ENCODE data around the gene GIT2. TPM values are rescaled to one million over a fixed set of nuclear protein-coding genes. Genes with fewer than 3 reads are reported as not detected.

The GIT2 gene
- total and polyA plus RNA-seq, 10 of the 15 experiments (the other 5 are each of a cell fraction or from before 2014, with no cell fraction given), result 9.1 to 49.9 (median 43.9) TPM

DNA sequence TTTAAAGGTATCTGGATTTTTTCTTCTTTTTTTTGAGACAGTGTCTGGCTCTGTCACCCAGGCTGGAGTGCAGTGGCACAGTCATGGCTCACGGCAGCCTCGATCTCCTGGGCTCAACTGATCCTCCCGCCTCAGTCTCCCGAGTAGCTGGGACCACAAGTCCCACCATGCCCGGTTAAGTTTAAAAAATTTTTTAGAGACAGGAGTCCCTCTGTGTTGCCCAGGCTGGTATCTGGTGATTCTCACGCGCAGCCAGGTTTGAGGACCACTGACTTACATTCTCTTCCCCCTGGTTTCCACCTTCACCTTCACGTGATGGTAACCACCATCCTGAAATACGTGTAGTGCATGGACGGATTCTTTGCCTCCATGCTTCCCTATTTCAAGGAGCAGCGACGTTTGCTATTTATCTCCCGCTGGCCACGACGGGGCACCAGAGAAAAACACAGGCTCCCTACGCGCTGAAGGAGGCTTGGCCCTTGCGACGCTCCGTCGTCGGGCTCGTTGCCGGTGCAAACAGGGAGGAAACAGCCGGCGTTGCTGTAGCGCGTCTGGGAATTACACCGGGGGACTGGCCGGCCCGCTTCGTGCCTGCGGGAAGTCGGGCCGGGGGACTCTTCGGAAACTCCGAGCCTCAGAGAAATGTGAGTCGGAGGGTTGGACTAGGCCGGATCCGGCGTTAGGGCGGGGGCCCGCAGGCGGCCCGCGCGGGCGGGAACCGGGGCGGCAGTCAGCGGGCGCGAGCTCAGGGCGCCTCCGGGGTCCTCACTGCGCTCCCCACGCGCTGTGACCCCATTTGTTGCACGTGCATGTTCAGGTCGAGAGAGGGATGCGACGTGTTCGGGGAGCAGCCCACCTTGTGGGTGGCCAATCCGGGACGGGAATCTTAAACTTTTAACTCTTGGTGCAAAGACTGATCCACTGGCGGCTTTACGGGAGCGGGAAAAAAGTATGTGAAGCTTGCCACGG, 96.1 kb downstream of the GIT2 start, which contains the start of gene TCHP (continued):
- TF ChIP-seq ZBED1 (IDR thresholded peaks at IDR 0.05; ENCODE audit: borderline replicate concordance) (0 out of 2 replicates have a peak, but pooled peaks have one; percentile 22), POLR2AphosphoS2 (IDR thresholded peaks at IDR 0.05; ENCODE audit: low read depth, low read length) (no peak), POLR2A (IDR thresholded peaks at IDR 0.05; ENCODE audit: low read depth, low read length) (peak; percentile 81), CHD4 (IDR thresholded peaks at IDR 0.05) (no peak), YBX1 (IDR thresholded peaks at IDR 0.05) (no peak), MEF2B (IDR thresholded peaks at IDR 0.05; ENCODE audit: partially characterized antibody, poor library complexity, severe bottlenecking) (peak; percentile 19), SMAD5 (IDR thresholded peaks at IDR 0.05; ENCODE audit: low read depth) (no peak), EGR1 (IDR thresholded peaks at IDR 0.05; ENCODE audit: borderline replicate concordance in 1 of 2, low read depth in 2 of 2, low read length in 2 of 2) (peak in 1 of 2 experiments; percentile 38; a peak in 1 of 3 replicates), BHLHE40 (IDR thresholded peaks at IDR 0.05; ENCODE audit: borderline replicate concordance in 1 of 2, low read depth in 2 of 2, low read length in 1 of 2) (peak; percentile 82 to 92), MYC (IDR thresholded peaks at IDR 0.05; ENCODE audit: insufficient read depth, insufficient read length, insufficient replicate concordance, low read length, severe bottlenecking) (peak; percentile 34), ATF2 (IDR thresholded peaks at IDR 0.05; ENCODE audit: low read length) (no peak), TCF7 (IDR thresholded peaks at IDR 0.05; ENCODE audit: borderline replicate concordance) (no peak), SREBF2 (IDR thresholded peaks at IDR 0.05; ENCODE audit: low read length) (no peak), ZNF217 (IDR thresholded peaks at IDR 0.05) (no peak), NR2F1 (conservative IDR thresholded peaks at IDR 0.05) (0 out of 2 replicates have a peak, but pooled peaks have one; percentile 29), ASH2L (IDR thresholded peaks at IDR 0.05; ENCODE audit: borderline replicate concordance, low read depth) (peak; percentile 90; the same call in 1 of the 2 replicates)
- TF ChIP-seq, protein P1, sequence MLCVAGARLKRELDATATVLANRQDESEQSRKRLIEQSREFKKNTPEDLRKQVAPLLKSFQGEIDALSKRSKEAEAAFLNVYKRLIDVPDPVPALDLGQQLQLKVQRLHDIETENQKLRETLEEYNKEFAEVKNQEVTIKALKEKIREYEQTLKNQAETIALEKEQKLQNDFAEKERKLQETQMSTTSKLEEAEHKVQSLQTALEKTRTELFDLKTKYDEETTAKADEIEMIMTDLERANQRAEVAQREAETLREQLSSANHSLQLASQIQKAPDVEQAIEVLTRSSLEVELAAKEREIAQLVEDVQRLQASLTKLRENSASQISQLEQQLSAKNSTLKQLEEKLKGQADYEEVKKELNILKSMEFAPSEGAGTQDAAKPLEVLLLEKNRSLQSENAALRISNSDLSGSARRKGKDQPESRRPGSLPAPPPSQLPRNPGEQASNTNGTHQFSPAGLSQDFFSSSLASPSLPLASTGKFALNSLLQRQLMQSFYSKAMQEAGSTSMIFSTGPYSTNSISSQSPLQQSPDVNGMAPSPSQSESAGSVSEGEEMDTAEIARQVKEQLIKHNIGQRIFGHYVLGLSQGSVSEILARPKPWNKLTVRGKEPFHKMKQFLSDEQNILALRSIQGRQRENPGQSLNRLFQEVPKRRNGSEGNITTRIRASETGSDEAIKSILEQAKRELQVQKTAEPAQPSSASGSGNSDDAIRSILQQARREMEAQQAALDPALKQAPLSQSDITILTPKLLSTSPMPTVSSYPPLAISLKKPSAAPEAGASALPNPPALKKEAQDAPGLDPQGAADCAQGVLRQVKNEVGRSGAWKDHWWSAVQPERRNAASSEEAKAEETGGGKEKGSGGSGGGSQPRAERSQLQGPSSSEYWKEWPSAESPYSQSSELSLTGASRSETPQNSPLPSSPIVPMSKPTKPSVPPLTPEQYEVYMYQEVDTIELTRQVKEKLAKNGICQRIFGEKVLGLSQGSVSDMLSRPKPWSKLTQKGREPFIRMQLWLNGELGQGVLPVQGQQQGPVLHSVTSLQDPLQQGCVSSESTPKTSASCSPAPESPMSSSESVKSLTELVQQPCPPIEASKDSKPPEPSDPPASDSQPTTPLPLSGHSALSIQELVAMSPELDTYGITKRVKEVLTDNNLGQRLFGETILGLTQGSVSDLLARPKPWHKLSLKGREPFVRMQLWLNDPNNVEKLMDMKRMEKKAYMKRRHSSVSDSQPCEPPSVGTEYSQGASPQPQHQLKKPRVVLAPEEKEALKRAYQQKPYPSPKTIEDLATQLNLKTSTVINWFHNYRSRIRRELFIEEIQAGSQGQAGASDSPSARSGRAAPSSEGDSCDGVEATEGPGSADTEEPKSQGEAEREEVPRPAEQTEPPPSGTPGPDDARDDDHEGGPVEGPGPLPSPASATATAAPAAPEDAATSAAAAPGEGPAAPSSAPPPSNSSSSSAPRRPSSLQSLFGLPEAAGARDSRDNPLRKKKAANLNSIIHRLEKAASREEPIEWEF (IDR thresholded peaks at IDR 0.05; ENCODE audit: insufficient replicate concordance, low read depth, low read length), result no peak
- TF ChIP-seq, protein P2, sequence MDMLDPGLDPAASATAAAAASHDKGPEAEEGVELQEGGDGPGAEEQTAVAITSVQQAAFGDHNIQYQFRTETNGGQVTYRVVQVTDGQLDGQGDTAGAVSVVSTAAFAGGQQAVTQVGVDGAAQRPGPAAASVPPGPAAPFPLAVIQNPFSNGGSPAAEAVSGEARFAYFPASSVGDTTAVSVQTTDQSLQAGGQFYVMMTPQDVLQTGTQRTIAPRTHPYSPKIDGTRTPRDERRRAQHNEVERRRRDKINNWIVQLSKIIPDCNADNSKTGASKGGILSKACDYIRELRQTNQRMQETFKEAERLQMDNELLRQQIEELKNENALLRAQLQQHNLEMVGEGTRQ (IDR thresholded peaks at IDR 0.05; ENCODE audit: borderline replicate concordance, low read depth, low read length), result no peak; the same call in 1 of the 2 replicates
- TF ChIP-seq, protein P3, sequence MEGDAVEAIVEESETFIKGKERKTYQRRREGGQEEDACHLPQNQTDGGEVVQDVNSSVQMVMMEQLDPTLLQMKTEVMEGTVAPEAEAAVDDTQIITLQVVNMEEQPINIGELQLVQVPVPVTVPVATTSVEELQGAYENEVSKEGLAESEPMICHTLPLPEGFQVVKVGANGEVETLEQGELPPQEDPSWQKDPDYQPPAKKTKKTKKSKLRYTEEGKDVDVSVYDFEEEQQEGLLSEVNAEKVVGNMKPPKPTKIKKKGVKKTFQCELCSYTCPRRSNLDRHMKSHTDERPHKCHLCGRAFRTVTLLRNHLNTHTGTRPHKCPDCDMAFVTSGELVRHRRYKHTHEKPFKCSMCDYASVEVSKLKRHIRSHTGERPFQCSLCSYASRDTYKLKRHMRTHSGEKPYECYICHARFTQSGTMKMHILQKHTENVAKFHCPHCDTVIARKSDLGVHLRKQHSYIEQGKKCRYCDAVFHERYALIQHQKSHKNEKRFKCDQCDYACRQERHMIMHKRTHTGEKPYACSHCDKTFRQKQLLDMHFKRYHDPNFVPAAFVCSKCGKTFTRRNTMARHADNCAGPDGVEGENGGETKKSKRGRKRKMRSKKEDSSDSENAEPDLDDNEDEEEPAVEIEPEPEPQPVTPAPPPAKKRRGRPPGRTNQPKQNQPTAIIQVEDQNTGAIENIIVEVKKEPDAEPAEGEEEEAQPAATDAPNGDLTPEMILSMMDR (IDR thresholded peaks at IDR 0.05 in 2 of 3, conservative IDR thresholded peaks at IDR 0.05 in 1 of 3; ENCODE audit: control insufficient read depth in 2 of 3, extremely low read depth in 1 of 3, insufficient read depth in 1 of 3, low read depth in 3 of 3, low read length in 3 of 3), result peak; percentile 34 to 72 (median 41); a peak in 5 of 6 replicates
